BLaER1 (cell line): ENCODE data around the gene SDCBP2.

Experiments used
- H3K27ac ChIP-seq: shearing (Covaris generic); formaldehyde crosslinking; 2 replicates; pipeline ENCODE4 v1.8.1; 2022
- H3K27me3 ChIP-seq: shearing (Covaris generic); formaldehyde crosslinking; 2 replicates; pipeline ENCODE4 v1.8.1; 2022
- H3K36me3 ChIP-seq: shearing (Covaris generic); formaldehyde crosslinking; 2 replicates; pipeline ENCODE4 v1.8.1; 2022
- H3K4me1 ChIP-seq: shearing (Covaris generic); formaldehyde crosslinking; 2 replicates; pipeline ENCODE4 v1.8.1; 2022
- H3K4me2 ChIP-seq: shearing (Covaris generic); formaldehyde crosslinking; 2 replicates; pipeline ENCODE4 v1.8.1; 2022
- H3K4me3 ChIP-seq: shearing (Covaris generic); formaldehyde crosslinking; 2 replicates; pipeline ENCODE4 v1.8.1; 2022
- H3K9ac ChIP-seq: shearing (Covaris generic); formaldehyde crosslinking; 2 replicates; pipeline ENCODE4 v1.8.1; 2022
- H3K9me3 ChIP-seq: shearing (Covaris generic); formaldehyde crosslinking; 2 replicates; pipeline ENCODE4 v1.8.1; 2022
- H4K20me1 ChIP-seq: shearing (Covaris generic); formaldehyde crosslinking; 2 replicates; pipeline ENCODE4 v1.8.1; 2022
- Cebpa-rat ChIP-seq: shearing (Covaris generic); IDR thresholded peaks from 2 replicates; pipeline ENCODE4 v1.8.1; 2022

The SDCBP2 gene

DNA sequence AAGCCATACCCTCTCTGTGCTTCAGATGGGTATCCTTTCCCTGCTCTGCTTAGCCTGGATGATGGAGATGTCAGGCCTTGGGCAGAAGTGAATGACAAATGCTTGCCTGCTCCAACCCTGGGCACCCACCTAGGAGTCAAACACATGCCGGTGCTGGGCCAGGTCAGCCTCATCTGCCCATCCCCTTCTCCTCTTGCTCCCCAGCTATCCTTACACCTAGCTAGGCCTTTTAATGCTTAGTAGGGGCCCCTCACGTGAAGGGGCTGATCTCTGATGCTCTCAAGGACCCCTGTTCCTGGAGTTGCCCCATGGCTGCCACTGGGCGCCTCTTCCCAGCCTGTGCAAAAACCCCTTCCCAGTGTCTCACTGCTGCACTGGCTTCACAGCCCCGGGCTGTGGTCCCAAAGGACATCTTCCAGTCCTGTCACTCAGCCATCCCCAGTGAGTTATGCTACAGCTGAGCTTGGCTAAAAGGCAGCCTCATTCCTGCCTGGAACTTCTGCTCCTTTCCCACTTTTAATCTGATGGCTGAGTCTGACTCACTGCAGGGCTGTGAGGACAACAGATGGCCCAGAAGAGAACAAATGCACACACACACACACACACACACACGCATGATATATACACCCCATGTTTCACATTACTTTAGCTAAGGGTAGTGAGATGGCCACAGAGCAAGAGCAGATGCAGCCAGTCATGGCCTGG lies 12.8 kb upstream of the SDCBP2 start:
- Histone ChIP-seq H3K27me3 (no peaks in the 10 kb centered on the region), H3K4me1 (peaks cover 5% of the 10 kb centered on the region; the same call in 1 of the 2 replicates), H3K9me3 (no peaks in the 10 kb centered on the region; the same call in 1 of the 2 replicates), H3K4me3 (no peak overlapping the region), H3K4me2 (no peak overlapping the region), H3K9ac (no peak overlapping the region), H3K36me3 (peaks cover 54% of the 10 kb centered on the region), H4K20me1 (peaks cover 51% of the 10 kb centered on the region), H3K27ac (no peak overlapping the region)
- no peak for TF ChIP-seq Cebpa-rat

DNA sequence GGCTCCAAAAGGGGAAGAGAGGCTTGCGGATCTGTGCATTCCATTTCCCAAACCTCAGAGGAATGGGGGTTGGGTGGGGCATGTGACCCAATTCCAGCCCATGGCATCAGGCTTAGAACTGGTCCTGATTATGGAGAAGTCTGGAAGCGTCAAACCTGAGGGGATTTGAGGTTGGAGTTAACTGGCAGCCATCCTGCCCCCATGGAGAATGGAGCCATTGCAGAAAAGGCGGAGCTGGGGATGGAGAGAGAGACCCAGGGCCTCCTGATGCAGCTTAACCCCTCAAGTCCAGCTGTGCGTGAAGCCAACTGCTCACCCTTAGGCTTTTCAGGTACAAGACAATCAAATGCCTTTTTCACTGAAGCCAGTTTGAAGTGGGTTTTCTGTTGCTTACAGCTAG lies 9.9 kb upstream of the SDCBP2 start:
- Histone ChIP-seq H3K27me3 (no peaks in the 10 kb centered on the region), H3K4me3 (no peak overlapping the region), H3K27ac (no peak overlapping the region), H3K4me2 (no peak overlapping the region), H3K4me1 (peaks cover 16% of the 10 kb centered on the region), H3K36me3 (peaks cover 66% of the 10 kb centered on the region), H3K9me3 (no peaks in the 10 kb centered on the region), H3K9ac (no peak overlapping the region), H4K20me1 (peaks cover 77% of the 10 kb centered on the region)
- TF ChIP-seq Cebpa-rat, result no peak

DNA sequence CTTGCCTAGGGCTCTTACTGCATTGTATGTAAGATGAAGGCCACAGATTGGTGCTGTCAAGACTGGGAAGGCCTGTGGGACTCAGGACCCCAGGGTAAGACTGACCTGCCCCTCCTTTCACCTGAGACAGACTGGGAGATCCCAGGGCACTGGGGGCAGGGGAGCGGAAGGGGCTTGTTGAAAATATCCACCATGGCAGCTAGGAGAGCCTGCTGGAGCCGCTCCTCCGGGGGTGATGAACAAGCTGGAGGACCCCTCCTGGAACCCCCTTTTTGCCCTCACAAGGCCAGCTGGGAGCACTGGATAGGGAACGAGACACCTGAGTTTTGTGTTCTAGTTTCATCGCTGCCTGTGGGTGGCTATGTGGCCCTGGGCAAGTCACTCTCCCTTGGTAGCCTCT lies 9.2 kb upstream of the SDCBP2 start:
- Histone ChIP-seq H3K36me3 (peaks cover 73% of the 10 kb centered on the region), H3K27ac (no peak overlapping the region), H4K20me1 (peaks cover 84% of the 10 kb centered on the region), H3K9ac (no peak overlapping the region), H3K4me2 (no peak overlapping the region), H3K27me3 (no peaks in the 10 kb centered on the region), H3K4me3 (no peak overlapping the region), H3K9me3 (no peaks in the 10 kb centered on the region), H3K4me1 (peaks cover 16% of the 10 kb centered on the region)
- no peak for TF ChIP-seq Cebpa-rat

DNA sequence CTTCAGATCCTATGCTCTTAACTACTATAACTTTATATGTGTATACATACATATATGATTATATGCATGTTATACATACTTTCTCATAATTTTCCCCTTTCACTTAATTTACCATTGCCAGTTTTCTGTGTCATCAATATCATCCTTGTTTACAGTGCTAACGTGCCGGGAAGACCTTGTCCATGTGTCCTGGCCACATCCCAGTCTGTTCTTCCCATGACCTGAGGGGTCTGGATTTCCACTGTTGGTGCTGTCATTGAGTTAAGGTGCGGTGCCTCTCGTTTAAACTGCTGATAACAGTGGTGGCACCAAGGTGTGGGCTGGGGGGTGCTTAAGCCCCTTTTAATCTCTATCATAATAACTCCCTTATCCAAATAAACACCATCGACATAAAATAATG lies 8.5 kb upstream of the SDCBP2 start:
- peaks cover 16% of the 10 kb centered on the region for H3K4me1 ChIP-seq
- H3K9ac ChIP-seq, result no peak overlapping the region
- no peaks in the 10 kb centered on the region for H3K9me3 ChIP-seq
- no peak overlapping the region for H3K4me2 ChIP-seq
- no peak overlapping the region for H3K4me3 ChIP-seq
- H3K27me3 ChIP-seq, result no peaks in the 10 kb centered on the region
- peaks cover 90% of the 10 kb centered on the region for H4K20me1 ChIP-seq
- H3K36me3 ChIP-seq, result peaks cover 78% of the 10 kb centered on the region
- TF ChIP-seq Cebpa-rat, result no peak
- H3K27ac ChIP-seq, result no peak overlapping the region

- no peaks in the 10 kb centered on the region for H3K27me3 ChIP-seq
- H3K4me3 ChIP-seq, result no peak overlapping the region
- H3K9me3 ChIP-seq, result no peaks in the 10 kb centered on the region
- no peak overlapping the region for H3K4me2 ChIP-seq
- peaks cover 94% of the 10 kb centered on the region for H4K20me1 ChIP-seq
- H3K36me3 ChIP-seq, result peaks cover 78% of the 10 kb centered on the region
- no peak for TF ChIP-seq Cebpa-rat
- peaks cover 16% of the 10 kb centered on the region for H3K4me1 ChIP-seq
- H3K27ac ChIP-seq, result no peak overlapping the region
- no peak overlapping the region for H3K9ac ChIP-seq
Observed at GRCh38 chr20:1336699-1337367, 7.9 kb upstream of the SDCBP2 start.

- Histone ChIP-seq H3K36me3 (peaks cover 78% of the 10 kb centered on the region), H3K4me2 (no peak overlapping the region), H3K9me3 (no peaks in the 10 kb centered on the region), H3K27me3 (no peaks in the 10 kb centered on the region), H3K4me1 (peaks cover 16% of the 10 kb centered on the region), H4K20me1 (peaks cover 94% of the 10 kb centered on the region), H3K27ac (no peak overlapping the region), H3K4me3 (no peak overlapping the region), H3K9ac (no peak overlapping the region)
- TF ChIP-seq Cebpa-rat, result no peak
Observed at GRCh38 chr20:1335961-1336698, 7.2 kb upstream of the SDCBP2 start.

DNA sequence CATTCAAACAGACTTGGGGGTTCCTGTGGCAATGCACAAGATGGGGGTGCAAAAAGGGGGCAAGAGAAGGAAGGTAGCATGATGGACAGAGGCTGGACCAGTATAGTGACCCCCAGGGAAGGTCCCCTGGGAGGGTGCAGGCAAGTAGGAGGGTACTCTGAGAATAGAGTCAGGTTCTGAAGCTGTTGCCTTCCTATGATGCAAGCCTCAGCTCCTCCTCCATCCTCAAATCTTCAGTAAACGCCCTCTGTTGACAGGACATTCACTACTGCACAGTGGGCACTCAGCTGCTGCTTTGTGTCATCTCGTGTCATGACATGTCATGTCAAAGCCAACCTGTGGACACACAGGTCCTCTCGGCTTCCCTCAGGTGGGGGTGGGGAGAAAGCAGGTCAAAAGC lies 5.8 kb upstream of the SDCBP2 start:
- Histone ChIP-seq H3K27ac (no peak overlapping the region), H3K36me3 (peaks cover 85% of the 10 kb centered on the region), H3K4me1 (peaks cover 24% of the 10 kb centered on the region), H3K4me3 (no peak overlapping the region), H3K27me3 (no peaks in the 10 kb centered on the region), H3K4me2 (0 out of 2 replicates have a peak overlapping the region, but pooled peaks have one; percentile 40), H3K9me3 (no peaks in the 10 kb centered on the region), H3K9ac (no peak overlapping the region), H4K20me1 (peaks cover 94% of the 10 kb centered on the region)
- no peak for TF ChIP-seq Cebpa-rat

GRCh38 chr20:1334370-1334731 lies 5.4 kb upstream of the SDCBP2 start:
- Histone ChIP-seq H3K36me3 (peaks cover 85% of the 10 kb centered on the region), H3K4me3 (no peak overlapping the region), H3K4me1 (peaks cover 28% of the 10 kb centered on the region), H3K9ac (no peak overlapping the region), H3K9me3 (no peaks in the 10 kb centered on the region), H3K27ac (no peak overlapping the region), H4K20me1 (peaks cover 94% of the 10 kb centered on the region), H3K27me3 (no peaks in the 10 kb centered on the region), H3K4me2 (no peak overlapping the region)
- TF ChIP-seq Cebpa-rat, result no peak

DNA sequence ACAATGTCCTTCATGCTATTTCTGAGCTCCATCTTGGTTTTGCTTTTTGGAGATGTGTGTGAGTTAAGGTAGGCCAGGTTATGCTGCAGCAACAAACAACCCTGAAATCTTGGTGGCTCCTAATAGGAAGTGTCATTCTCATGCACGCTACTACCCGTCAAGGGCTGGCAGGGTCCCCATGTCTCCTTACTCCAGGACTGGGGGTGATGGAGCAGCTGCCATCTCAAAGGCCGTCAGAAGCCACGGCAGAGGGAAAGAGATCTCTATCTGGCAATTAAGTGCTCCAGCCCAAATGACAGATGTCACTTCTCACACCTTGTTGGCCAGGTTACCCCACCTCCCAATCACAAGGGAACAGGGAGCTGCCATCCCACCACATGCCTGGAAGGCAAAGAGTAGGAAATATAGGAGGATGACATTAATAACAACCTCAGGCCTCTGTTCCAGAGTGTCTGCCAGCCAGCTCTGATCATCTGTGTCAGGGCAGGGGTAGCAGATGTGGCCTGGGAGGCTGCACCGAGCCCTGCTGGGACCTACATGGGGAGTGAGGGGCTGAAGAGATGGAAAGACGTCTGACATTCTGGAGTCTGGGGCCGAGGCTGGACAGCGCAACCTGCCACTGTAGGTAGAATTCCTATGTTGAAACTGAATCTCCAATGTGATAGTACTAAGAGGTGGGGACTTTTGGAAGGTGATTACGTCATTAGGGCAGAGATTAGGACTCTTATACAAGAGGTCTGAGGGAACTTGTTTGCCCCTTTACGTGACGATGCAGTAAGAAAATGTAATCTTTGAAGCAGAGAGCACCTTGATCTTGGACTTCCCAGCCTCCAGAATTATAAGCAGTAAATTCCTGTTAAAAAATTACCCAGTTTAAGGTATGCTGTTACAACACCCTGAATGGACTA lies 4.8 kb upstream of the SDCBP2 start:
- Histone ChIP-seq H3K4me1 (peaks cover 34% of the 10 kb centered on the region), H3K4me2 (no peak overlapping the region), H3K4me3 (no peak overlapping the region), H3K9me3 (no peaks in the 10 kb centered on the region), H3K9ac (no peak overlapping the region), H3K36me3 (peaks cover 83% of the 10 kb centered on the region), H3K27me3 (no peaks in the 10 kb centered on the region), H4K20me1 (peaks cover 95% of the 10 kb centered on the region), H3K27ac (no peak overlapping the region)
- TF ChIP-seq Cebpa-rat, result no peak
